ENCODE data around the gene BCL6.

DNA sequence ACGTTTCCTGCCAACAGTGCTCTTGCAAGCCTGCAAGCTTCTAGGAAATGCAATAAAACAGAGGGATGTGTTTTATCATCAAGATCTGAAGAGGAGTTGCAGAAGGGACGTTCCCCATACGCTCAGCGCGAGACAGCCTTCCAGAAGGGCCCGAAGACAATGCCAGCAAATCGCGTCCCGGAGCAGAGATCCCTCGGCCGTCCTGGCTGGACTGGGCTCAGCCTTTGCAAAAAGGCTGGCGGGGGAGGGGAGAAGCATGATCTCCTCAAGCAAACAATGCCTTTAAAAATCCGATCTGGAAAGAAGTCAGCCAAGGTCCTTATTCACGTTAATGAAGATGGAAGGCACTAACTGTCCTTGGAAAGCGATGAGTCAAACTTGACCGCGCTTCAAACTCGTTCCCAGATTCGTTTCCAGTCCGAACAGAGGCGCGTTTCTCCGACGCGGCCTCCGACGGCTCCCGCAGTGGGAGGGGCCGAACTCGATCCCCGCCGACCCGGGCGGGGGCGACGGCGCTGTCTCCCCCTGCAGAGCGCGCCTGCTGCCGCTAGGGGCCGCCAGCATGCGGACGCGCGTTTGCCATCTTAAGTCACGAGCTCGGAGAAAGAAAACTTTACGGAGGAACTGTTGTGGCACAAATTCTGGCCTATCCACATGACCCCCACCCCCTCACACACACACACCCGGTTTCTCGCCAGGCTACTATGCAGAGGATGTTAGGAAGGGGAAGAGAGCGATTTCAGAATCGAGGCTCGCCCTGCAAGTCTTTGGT, 5.5 kb downstream of the BCL6 start:
- TF ChIP-seq, protein P1, sequence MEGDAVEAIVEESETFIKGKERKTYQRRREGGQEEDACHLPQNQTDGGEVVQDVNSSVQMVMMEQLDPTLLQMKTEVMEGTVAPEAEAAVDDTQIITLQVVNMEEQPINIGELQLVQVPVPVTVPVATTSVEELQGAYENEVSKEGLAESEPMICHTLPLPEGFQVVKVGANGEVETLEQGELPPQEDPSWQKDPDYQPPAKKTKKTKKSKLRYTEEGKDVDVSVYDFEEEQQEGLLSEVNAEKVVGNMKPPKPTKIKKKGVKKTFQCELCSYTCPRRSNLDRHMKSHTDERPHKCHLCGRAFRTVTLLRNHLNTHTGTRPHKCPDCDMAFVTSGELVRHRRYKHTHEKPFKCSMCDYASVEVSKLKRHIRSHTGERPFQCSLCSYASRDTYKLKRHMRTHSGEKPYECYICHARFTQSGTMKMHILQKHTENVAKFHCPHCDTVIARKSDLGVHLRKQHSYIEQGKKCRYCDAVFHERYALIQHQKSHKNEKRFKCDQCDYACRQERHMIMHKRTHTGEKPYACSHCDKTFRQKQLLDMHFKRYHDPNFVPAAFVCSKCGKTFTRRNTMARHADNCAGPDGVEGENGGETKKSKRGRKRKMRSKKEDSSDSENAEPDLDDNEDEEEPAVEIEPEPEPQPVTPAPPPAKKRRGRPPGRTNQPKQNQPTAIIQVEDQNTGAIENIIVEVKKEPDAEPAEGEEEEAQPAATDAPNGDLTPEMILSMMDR (IDR thresholded peaks at IDR 0.05 in 4 of 5, conservative IDR thresholded peaks at IDR 0.05 in 1 of 5): peak; percentile 98 to 100 (median 99)
- peak; percentile 45 to 78 for TF ChIP-seq POLR2A (IDR thresholded peaks at IDR 0.05)
